K562 (cell line): Measurements from ENCODE around the gene ARHGAP12. TPM values are rescaled to one million over a fixed set of nuclear protein-coding genes. Genes with fewer than 3 reads are reported as not detected.

Experiments used
- ATAC-seq: fragments of 200-7000 bp; cut with Tn5 transposase; 3 replicates; pipeline ENCODE4 v1.9.1; 2020; ENCODE audit warnings: moderate library complexity
- BruUV-seq: library from RNA; stranded (reverse); fragments of 400-500 nt; replicated peaks from 2 replicates; lab custom pipeline; 2021; lab: Mats Ljungman, UMichigan
- CTCF ChIA-PET: fragments of 300-600 bp; formaldehyde crosslinking; extraction: SDS; loops from one replicate; lab custom pipeline; 2021; ENCODE audit warnings: low intra/inter-chr PET ratio; lab: Yijun Ruan, JAX
- POLR2A ChIA-PET: fragments of 300-600, 350-650 bp; sonication (Branson Sonifier 250); formaldehyde crosslinking; extraction: SDS; loops from one replicate; lab custom pipeline; 2021; ENCODE audit warnings: antibody characterized with exemption, inconsistent platforms; lab: Yijun Ruan, JAX
- DNase-seq, 4 experiments: peaks; one replicate each; pipeline versions ENCODE4 v3.0.0 to v3.0.0-alpha.2; 2011 to 2018; ENCODE audit warnings: low spot score in 3 of 4, mixed read lengths in 3 of 4; ENCODE audit errors: extremely low read depth in 1 of 4
- FAIRE-seq: peaks from 2 replicates; lab custom pipeline; 2011; peaks lifted over from hg19 to GRCh38; lab: Jason Lieb, UNC
- H2AFZ ChIP-seq: 2 replicates; pipeline ENCODE4 v1.6.0; 2011; ENCODE audit warnings: low read depth, low read length, control low read depth, inconsistent platforms
- H3K27ac ChIP-seq: fragments of 200-600 bp; 3 replicates; pipeline ENCODE4 v1.8.0; 2011; ENCODE audit warnings: low read depth, mild to moderate bottlenecking, control low read depth, inconsistent platforms, low read length, moderate library complexity, mixed read lengths; ENCODE audit errors: extremely low read depth
- H3K27me3 ChIP-seq, 2 experiments: fragments of 300-600 bp in 1 of 2; 2 replicates in 1 of 2; 3 replicates in 1 of 2; pipeline versions ENCODE4 v1.6.0 to v1.8.0; 2011; ENCODE audit warnings: inconsistent platforms in 2 of 2, low read length in 2 of 2, mild to moderate bottlenecking in 1 of 2, mixed read lengths in 1 of 2, moderate library complexity in 1 of 2; ENCODE audit not compliant: control insufficient read depth in 2 of 2, insufficient read depth in 2 of 2
- H3K36me3 ChIP-seq: fragments of 300-600 bp; 3 replicates; pipeline ENCODE4 v1.8.0; 2011; ENCODE audit warnings: mild to moderate bottlenecking, low read length, inconsistent platforms; ENCODE audit not compliant: control insufficient read depth, insufficient read depth
- H3K4me1 ChIP-seq, 2 experiments: fragments of 200-600 bp in 1 of 2; replicated peaks in 1 of 2; 2 replicates in 1 of 2; 3 replicates in 1 of 2; pipeline versions ENCODE4 v1.5.1 to v1.8.0; 2011; ENCODE audit warnings: inconsistent platforms in 2 of 2, low read length in 2 of 2, mild to moderate bottlenecking in 1 of 2, mixed read lengths in 1 of 2, moderate library complexity in 1 of 2; ENCODE audit not compliant: control insufficient read depth in 2 of 2, insufficient read depth in 2 of 2
- H3K4me2 ChIP-seq: 2 replicates; pipeline ENCODE4 v1.6.1; 2011; ENCODE audit warnings: low read length, control low read depth, inconsistent platforms, mixed read lengths; ENCODE audit not compliant: insufficient read depth
- H3K4me3 ChIP-seq: fragments of 200-600 bp; sonication (generic), shearing (Covaris generic); 2 replicates; pipeline ENCODE4 v1.5.1; 2016; ENCODE audit warnings: control low read depth, inconsistent platforms
- H3K79me2 ChIP-seq: fragments of 200-600 bp; 3 replicates; pipeline ENCODE4 v1.8.0; 2011; ENCODE audit warnings: low read length, inconsistent platforms; ENCODE audit not compliant: control insufficient read depth, insufficient read depth
- H3K9ac ChIP-seq, 2 experiments: 2 replicates each; pipeline versions ENCODE4 v1.6.0 to v1.6.1; 2011; ENCODE audit warnings: low read depth in 2 of 2, low read length in 2 of 2, control low read depth in 1 of 2, inconsistent platforms in 1 of 2, mild to moderate bottlenecking in 1 of 2, mixed read lengths in 1 of 2; ENCODE audit not compliant: insufficient read depth in 1 of 2
- H3K9me1 ChIP-seq: one replicate; pipeline ENCODE4 v1.6.0; 2011; ENCODE audit warnings: inconsistent platforms, mild to moderate bottlenecking, low read length, moderate library complexity; ENCODE audit not compliant: control insufficient read depth, insufficient read depth
- H3K9me3 ChIP-seq: replicated peaks from 2 replicates; pipeline ENCODE4 v1.5.1; 2011; ENCODE audit warnings: low read depth, low read length, inconsistent platforms; ENCODE audit not compliant: control insufficient read depth, insufficient read depth
- H4K20me1 ChIP-seq: replicated peaks from 2 replicates; pipeline ENCODE4 v1.6.1; 2011; ENCODE audit warnings: low read length, inconsistent platforms, mixed read lengths; ENCODE audit not compliant: control insufficient read depth, insufficient read depth
- CHD1 ChIP-seq: fragments of 200-600 bp; sonication (generic); IDR thresholded peaks from one replicate; pipeline ENCODE4 v1.6.1; 2012; ENCODE audit warnings: mild to moderate bottlenecking, moderate library complexity, low read length, inconsistent platforms
- CLOCK ChIP-seq: fragments of 250-450 bp; sonication (Bioruptor Pico); IDR thresholded peaks from 2 replicates; pipeline ENCODE4 v1.4.0; 2020; ENCODE audit warnings: mild to moderate bottlenecking, moderate library complexity, borderline replicate concordance
- HIVEP1 ChIP-seq: fragments of 250-450 bp; sonication (Bioruptor Pico); IDR thresholded peaks from 2 replicates; pipeline ENCODE4 v1.4.0; 2020; ENCODE audit warnings: mild to moderate bottlenecking
- HNRNPH1 ChIP-seq: fragments of 200-400 bp; formaldehyde crosslinking; optimal IDR thresholded peaks from 2 replicates; pipeline ENCODE3; 2017; ENCODE audit warnings: low read depth, mild to moderate bottlenecking, low read length, moderate library complexity
- RFX5 ChIP-seq: IDR thresholded peaks from 2 replicates; pipeline ENCODE4 v1.6.1; 2011; ENCODE audit warnings: low read depth, mild to moderate bottlenecking, improper control_type of control experiment, low read length
- RFX7 ChIP-seq: fragments of 250-450 bp; sonication (Bioruptor Pico); IDR thresholded peaks from 2 replicates; pipeline ENCODE4 v1.5.1; 2021; ENCODE audit warnings: mild to moderate bottlenecking
- RUNX1 ChIP-seq: sonication (generic); IDR thresholded peaks from 2 replicates; pipeline ENCODE4 v1.6.1; 2016; ENCODE audit warnings: antibody characterized with exemption, low read depth
- ZC3H8 ChIP-seq: fragments of 450-650 bp; IDR thresholded peaks from 2 replicates; pipeline ENCODE4 v1.6.1; 2017
- WGBS: fragments of 100-300 bp; shearing (Covaris generic); methylation state at CpG from one replicate; pipeline ENCODE4 v1.1.6; 2016; ENCODE audit warnings: low coverage, mixed read lengths; ENCODE audit not compliant: insufficient coverage; ENCODE audit errors: missing lambda C conversion rate; 5-methylcytosine and 5-hydroxymethylcytosine counted together
- in situ Hi-C: fragments of 300-500 bp; cut with MboI; formaldehyde crosslinking; loops from 4 replicates; pipeline ENCODE4 v1.15.0; 2018; ENCODE audit warnings: inconsistent platforms, mixed read lengths
- intact Hi-C: fragments of 100-400 bp; cut with micrococcal nuclease; formaldehyde crosslinking; loops from 2 replicates; pipeline ENCODE4 v1.14.2; 2022
- polyA plus RNA-seq, 8 experiments: library from polyadenylated mRNA; depleted of rRNA in 4 of 8; stranded (reverse) in 5 of 8; unstranded in 3 of 8; fragments of >200 nt; fragmentation: Nextera tagmentation in 2 of 8; fragmentation: Illumina TruSeq in 1 of 8; extraction: Ambion mirVana in 2 of 8; extraction: Trizol in 1 of 8; gene quantifications; 2 replicates each; pipeline versions ENCODE4 v1.2.1 to v1.2.3, GENCODE V29; 2011 to 2014; ENCODE audit warnings: inconsistent platforms in 1 of 8, missing spikeins in 1 of 8
- total RNA-seq, 7 experiments: library from RNA; depleted of rRNA in 6 of 7; stranded (reverse); fragments of >200 nt in 6 of 7; fragmentation: Illumina TruSeq in 2 of 7; extraction: Trizol in 2 of 7; gene quantifications; 2 replicates each; pipeline versions ENCODE4 v1.2.1 to v1.2.3, GENCODE V29; 2011 to 2021; ENCODE audit warnings: low replicate concordance in 1 of 7

ARHGAP12 gene
- total and polyA plus RNA-seq, 9 of the 15 experiments (the other 6 are each of a cell fraction or from before 2014, with no cell fraction given), result 4.4 to 18.7 (median 10.1) TPM

- Histone ChIP-seq H3K9me3 (peaks cover 10% of the 10 kb centered on the region), H3K27me3 (no peaks in the 10 kb centered on the region), H3K27ac (no peak overlapping the region), H3K4me3 (no peak overlapping the region), H3K4me2 (no peak overlapping the region), H3K4me1 (peaks cover 6 to 17% of the 10 kb centered on the region in 2 experiments; a peak in 3 of 5 replicates), H3K9ac (no peak overlapping the region), H3K79me2 (no peaks in the 10 kb centered on the region), H2AFZ (no peak overlapping the region), H3K36me3 (no peaks in the 10 kb centered on the region), H3K9me1 (no peaks in the 10 kb centered on the region), H4K20me1 (no peaks in the 10 kb centered on the region)
- POLR2A ChIA-PET, result no interaction called here
- in situ Hi-C loops, result no loop called here
- DNase-seq (no peak), FAIRE-seq (no peak), ATAC-seq (no peak)
- CTCF ChIA-PET, result no interaction called here
- 66% methylated on average over 2 of the region's 2 CpGs for WGBS
- BruUV-seq, result no TSS peak
- TF ChIP-seq RFX7 (CRISPR knock-in tag), result no peak
- intact Hi-C loops, result loop anchor here (2.0 kb wide), 1 partner anchor 19 kb away; no protein-coding TSS in a partner anchor
Observed at GRCh38 chr10:31953480-31953879, 24.8 kb upstream of the ARHGAP12 start.

GRCh38 chr10:31953080-31953479 is 24.4 kb upstream of the ARHGAP12 start:
- in situ Hi-C loops (no loop called here), intact Hi-C loops (loop anchor here (2.0 kb wide), 1 partner anchor 20 kb away; no protein-coding TSS in a partner anchor)
- no peaks in the 10 kb centered on the region for H3K79me2 ChIP-seq
- TF ChIP-seq CLOCK (CRISPR knock-in tag) (no peak), ZC3H8 (no peak), HIVEP1 (CRISPR knock-in tag) (no peak), CHD1 (no peak), RFX5 (no peak), HNRNPH1 (no peak), RUNX1 (no peak)
- no peak for DNase-seq
- POLR2A ChIA-PET, result interaction anchor here (1.0 to 1.5 kb wide), 3 partner anchors 19 to 24 kb away, joined by 3 to 5 read pairs (median 4); no protein-coding TSS in a partner anchor
- no peaks in the 10 kb centered on the region for H3K9me1 ChIP-seq
- H3K27ac ChIP-seq, result no peak overlapping the region
- no peaks in the 10 kb centered on the region for H3K27me3 ChIP-seq
- H2AFZ ChIP-seq, result no peak overlapping the region
- ATAC-seq, result no peak
- FAIRE-seq, result no peak
- no peak overlapping the region for H3K9ac ChIP-seq
- H3K36me3 ChIP-seq, result no peaks in the 10 kb centered on the region
- H3K4me1 ChIP-seq, result peaks cover 6 to 17% of the 10 kb centered on the region in 2 experiments; a peak in 3 of 5 replicates
- no peaks in the 10 kb centered on the region for H4K20me1 ChIP-seq
- CTCF ChIA-PET, result no interaction called here
- H3K9me3 ChIP-seq, result peaks cover 10% of the 10 kb centered on the region
- no peak overlapping the region for H3K4me2 ChIP-seq
- BruUV-seq, result no TSS peak
- H3K4me3 ChIP-seq, result no peak overlapping the region
